Measurements from ENCODE around the gene LBX2. TPM values are rescaled to one million over a fixed set of nuclear protein-coding genes. Genes with fewer than 3 reads are reported as not detected.

LBX2 gene
- total and polyA plus RNA-seq, 9 of the 15 experiments (the other 6 are each of a cell fraction or from before 2014, with no cell fraction given), result 0.39 to 6.2 (median 1.8) TPM; not detected in 1

DNA sequence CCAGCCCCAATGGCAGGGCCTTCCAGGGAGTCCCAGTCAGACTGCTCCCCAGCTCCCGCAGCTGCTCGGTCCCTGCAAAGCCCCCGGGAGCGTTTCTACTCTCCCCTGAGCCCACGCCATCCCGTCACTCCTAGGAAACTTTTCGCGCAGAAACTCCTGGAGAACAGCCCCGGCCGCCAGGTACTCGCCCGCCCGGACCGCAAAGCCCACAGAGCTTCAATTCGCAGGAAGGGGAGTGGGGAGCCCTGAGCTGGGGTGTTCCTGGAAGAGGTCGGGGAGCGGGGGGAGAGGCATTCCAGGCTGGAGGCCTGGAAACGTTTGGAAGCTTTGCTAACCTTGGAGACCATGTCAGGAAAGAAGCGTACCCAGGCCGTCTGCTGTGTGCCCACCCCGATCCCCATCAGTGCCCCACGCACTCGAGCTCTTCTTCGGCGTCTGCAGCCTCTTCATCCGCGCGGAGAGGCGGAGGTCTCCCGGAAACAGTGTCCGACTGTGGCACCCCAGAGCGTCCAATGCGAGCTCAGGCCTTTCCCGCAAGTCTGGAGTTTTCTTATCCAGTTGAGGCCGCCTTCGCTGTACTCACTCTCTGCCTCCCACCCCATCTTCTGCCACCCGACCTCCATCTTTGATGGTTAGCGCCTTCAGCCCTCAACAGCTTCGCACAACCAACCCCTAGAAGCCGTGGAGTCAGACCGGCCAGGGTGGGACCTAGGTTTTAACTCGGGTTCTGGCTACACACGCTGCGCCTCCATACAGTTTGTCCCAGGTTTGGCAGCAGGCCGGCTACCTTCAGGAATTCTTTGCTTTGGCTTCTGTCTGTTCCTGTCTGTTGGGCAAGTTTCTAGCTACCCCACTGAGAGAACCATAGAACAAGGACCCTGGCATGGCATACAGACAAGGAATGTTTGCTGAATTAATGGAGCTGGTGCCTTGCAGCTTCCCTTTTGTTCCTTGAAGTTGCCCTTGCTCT is 4.4 kb upstream of the LBX2 start (continued):
- TF ChIP-seq FOXO4 (CRISPR knock-in tag; IDR thresholded peaks at IDR 0.05) (0 out of 2 replicates have a peak, but pooled peaks have one; percentile 5), ZBTB11 (CRISPR knock-in tag; IDR thresholded peaks at IDR 0.05) (peak in 1 of 3 experiments; percentile 13; a peak in 1 of 6 replicates), RB1 (IDR thresholded peaks at IDR 0.05; ENCODE audit: low read depth) (peak; percentile 17; the same call in 1 of the 2 replicates), KLF16 (IDR thresholded peaks at IDR 0.05) (no peak), L3MBTL2 (IDR thresholded peaks at IDR 0.05) (peak; percentile 71; the same call in 1 of the 2 replicates), HMGN3 (IDR thresholded peaks at IDR 0.05; ENCODE audit: borderline replicate concordance, extremely low read depth, insufficient read length, low read depth, low read length) (peak; percentile 27), ZNF639 (CRISPR knock-in tag; conservative IDR thresholded peaks at IDR 0.05 in 1 of 2, IDR thresholded peaks at IDR 0.05 in 1 of 2) (peak in 1 of 2 experiments; percentile 3; a peak in 1 of 4 replicates), GTF2F1 (IDR thresholded peaks at IDR 0.05; ENCODE audit: low read depth, low read length) (no peak), ZNF354B (CRISPR knock-in tag; IDR thresholded peaks at IDR 0.05) (no peak)
- TF ChIP-seq, protein P1, sequence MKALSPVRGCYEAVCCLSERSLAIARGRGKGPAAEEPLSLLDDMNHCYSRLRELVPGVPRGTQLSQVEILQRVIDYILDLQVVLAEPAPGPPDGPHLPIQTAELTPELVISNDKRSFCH (CRISPR knock-in tag; IDR thresholded peaks at IDR 0.05), result no peak
- TF ChIP-seq, protein P1 (tag; IDR thresholded peaks at IDR 0.05), result no peak
- TF ChIP-seq, protein P2, sequence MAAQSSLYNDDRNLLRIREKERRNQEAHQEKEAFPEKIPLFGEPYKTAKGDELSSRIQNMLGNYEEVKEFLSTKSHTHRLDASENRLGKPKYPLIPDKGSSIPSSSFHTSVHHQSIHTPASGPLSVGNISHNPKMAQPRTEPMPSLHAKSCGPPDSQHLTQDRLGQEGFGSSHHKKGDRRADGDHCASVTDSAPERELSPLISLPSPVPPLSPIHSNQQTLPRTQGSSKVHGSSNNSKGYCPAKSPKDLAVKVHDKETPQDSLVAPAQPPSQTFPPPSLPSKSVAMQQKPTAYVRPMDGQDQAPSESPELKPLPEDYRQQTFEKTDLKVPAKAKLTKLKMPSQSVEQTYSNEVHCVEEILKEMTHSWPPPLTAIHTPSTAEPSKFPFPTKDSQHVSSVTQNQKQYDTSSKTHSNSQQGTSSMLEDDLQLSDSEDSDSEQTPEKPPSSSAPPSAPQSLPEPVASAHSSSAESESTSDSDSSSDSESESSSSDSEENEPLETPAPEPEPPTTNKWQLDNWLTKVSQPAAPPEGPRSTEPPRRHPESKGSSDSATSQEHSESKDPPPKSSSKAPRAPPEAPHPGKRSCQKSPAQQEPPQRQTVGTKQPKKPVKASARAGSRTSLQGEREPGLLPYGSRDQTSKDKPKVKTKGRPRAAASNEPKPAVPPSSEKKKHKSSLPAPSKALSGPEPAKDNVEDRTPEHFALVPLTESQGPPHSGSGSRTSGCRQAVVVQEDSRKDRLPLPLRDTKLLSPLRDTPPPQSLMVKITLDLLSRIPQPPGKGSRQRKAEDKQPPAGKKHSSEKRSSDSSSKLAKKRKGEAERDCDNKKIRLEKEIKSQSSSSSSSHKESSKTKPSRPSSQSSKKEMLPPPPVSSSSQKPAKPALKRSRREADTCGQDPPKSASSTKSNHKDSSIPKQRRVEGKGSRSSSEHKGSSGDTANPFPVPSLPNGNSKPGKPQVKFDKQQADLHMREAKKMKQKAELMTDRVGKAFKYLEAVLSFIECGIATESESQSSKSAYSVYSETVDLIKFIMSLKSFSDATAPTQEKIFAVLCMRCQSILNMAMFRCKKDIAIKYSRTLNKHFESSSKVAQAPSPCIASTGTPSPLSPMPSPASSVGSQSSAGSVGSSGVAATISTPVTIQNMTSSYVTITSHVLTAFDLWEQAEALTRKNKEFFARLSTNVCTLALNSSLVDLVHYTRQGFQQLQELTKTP (IDR thresholded peaks at IDR 0.05; ENCODE audit: low read depth in 1 of 2, partially characterized antibody in 2 of 2), result peak in 1 of 2 experiments; percentile 46

Measured in K562 (cell line).